ENCODE measurements around the gene TMEM184B.

DNA sequence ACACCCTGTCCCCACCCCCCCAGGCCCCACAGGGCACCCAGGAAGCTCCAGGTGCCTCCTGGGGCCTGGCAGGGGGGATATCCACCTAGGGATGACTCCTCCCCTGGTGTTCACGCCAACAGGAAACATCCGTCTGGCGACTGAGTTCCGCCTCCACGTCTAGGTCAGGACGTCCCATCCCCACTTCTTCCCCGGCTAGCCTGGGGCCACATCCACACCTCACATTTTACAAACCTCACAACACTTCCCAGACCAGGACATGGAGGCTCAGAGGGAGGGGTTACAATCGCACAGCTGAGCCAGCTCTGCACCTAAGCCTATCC is 50.1 kb downstream of the TMEM184B start:
- TF ChIP-seq, protein P1, sequence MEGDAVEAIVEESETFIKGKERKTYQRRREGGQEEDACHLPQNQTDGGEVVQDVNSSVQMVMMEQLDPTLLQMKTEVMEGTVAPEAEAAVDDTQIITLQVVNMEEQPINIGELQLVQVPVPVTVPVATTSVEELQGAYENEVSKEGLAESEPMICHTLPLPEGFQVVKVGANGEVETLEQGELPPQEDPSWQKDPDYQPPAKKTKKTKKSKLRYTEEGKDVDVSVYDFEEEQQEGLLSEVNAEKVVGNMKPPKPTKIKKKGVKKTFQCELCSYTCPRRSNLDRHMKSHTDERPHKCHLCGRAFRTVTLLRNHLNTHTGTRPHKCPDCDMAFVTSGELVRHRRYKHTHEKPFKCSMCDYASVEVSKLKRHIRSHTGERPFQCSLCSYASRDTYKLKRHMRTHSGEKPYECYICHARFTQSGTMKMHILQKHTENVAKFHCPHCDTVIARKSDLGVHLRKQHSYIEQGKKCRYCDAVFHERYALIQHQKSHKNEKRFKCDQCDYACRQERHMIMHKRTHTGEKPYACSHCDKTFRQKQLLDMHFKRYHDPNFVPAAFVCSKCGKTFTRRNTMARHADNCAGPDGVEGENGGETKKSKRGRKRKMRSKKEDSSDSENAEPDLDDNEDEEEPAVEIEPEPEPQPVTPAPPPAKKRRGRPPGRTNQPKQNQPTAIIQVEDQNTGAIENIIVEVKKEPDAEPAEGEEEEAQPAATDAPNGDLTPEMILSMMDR (IDR thresholded peaks at IDR 0.05) = no peak
- no peak for TF ChIP-seq EP300 (IDR thresholded peaks at IDR 0.05)

Data from ovary (tissue), 3 donors.